Femur (tissue), 1 donor: ENCODE measurements around the gene PTGES3L.

Experiments
- DNase-seq: peaks from one replicate; pipeline ENCODE4 v3.0.0-alpha.2; 2017

The PTGES3L gene

GRCh38 chr17:42979511-42980273 is at the start of gene PTGES3L:
PTGES3L (minus strand) TSS chr17:42980080; CDS start chr17:42980053, 27 bp downstream.
- DNase-seq, result peak; percentile 77

GRCh38 chr17:43028221-43028861 is 48.5 kb upstream of the PTGES3L start:
- no peak for DNase-seq

GRCh38 chr17:43027091-43028032 is 47.5 kb upstream of the PTGES3L start:
- DNase-seq, result no peak

DNA sequence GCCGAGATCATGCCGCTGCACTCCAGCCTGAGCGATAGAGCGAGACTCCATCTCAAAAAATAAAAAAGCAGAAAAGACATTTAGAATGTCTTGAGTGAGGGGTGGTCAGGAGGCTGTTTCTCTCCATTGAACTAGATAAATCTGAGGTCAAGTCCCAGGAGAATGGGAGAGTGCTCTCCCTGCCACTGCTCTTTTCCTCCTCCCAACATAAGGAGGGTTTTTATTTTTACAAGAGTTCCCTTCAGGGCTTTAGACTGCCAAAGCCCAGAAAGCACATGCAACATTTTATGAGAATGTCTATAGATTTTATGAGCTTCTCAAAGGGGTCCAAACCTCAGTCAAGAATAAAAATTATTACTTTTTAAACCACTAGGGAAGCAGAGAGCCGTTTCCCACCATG is 46.7 kb upstream of the PTGES3L start:
- DNase-seq, result no peak

DNA sequence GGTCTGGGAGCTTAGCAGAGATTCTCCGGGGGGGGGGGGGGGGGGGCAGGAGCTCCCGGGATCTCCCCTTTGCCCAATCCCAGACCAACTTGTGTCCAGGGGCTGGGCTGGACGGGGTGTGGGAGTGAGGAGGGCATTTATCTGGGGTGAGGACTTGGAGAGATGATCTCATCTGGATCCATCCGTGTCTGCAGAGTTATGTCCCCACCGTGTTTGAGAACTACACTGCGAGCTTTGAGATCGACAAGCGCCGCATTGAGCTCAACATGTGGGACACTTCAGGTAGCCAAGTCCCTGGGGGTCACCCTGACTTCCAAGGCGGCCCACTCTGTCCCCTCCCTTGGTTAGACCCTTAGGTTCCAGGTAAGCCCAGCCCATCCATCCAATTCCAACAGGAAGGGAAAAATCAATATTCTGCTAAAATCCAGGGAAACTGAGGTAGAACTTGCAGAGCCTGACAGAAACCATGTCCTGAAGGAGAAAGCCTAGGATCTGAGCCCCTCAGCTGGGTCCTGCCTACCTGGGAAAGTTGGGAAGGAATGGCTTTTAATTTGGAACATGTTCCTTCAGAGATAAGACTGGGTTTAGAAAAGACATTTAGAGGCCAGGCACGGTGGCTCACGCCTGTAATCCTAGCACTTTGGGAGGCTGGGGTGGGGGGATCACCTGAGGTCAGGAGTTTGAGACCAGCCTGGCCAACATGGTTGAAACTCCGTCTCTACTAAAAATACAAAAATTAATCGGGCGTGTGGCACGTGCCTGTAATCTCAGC is 46.1 kb upstream of the PTGES3L start:
- no peak for DNase-seq

DNA sequence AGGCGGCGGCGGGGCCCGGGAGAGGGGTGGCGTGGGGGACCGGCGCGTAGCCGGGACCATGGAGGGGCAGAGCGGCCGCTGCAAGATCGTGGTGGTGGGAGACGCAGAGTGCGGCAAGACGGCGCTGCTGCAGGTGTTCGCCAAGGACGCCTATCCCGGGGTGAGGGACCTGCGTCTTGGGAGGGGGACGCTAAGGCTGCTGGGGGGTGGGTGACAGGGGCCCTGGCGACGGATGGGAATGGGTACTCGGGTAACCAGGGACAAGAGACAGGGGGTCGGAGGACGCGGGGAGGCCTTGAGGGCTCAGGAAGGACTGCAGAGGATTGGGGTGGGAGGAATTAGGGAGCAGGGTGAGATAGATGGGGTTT is 45.4 kb upstream of the PTGES3L start:
- no peak for DNase-seq

- peak; percentile 96 for DNase-seq
Measured at GRCh38 chr17:43024407-43025289, 44.8 kb upstream of the PTGES3L start, which contains the start of gene RND2. RND2 (plus strand) TSS chr17:43025231; CDS start chr17:43025348, 117 bp downstream.

GRCh38 chr17:43021741-43022512 is 42.0 kb upstream of the PTGES3L start, which contains the start of gene VAT1:
VAT1 (minus strand) TSS chr17:43022385; CDS start chr17:43022322, 63 bp downstream.
- DNase-seq, result peak; percentile 87

DNA sequence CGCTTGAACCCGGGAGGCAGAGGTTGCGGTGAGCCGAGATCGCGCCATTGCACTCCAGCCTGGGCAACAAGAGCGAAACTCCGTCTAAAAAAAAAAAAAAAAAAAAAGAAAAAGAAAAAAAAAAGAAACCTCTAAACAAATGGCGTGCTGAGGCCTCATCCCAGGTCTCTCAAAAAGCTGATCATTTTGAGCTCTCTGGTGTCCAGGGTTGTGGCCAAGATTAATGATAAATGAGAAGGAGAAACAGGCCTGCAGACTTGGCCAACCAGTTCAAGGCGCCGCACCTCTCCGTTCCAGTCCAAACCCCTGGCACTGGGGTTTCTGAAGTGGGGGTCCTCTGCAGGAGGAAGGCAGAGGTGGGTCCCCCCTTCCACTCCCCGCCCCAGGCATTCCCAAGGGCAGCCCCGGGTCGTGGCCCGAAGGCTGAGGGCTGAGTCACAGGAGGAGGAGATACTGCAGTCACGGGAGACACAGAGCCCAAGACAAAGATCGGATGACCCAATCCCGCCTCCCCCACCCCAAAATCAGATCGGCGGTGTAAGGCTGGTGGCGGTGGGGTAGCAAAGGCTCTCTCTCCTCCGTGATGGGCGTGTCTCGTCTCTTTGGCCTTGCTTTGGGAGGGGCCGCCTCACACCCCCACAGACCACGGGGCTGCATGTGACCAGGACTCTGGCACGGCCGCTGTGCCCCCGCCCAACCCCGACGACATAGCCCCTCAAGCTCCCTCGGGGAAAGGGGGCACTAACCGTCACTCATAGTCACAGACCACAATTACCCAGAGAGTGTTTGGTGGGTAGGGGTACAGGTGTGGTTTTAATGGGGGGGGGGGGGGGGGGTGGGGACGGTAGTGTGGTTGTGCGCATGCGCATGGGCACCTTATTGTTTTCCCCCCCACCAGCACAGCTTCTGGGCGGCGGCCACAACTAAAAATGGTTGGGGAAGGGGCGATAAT is 41.2 kb upstream of the PTGES3L start:
- peak; percentile 80 for DNase-seq

GRCh38 chr17:43020030-43020621 is 40.2 kb upstream of the PTGES3L start:
- peak; percentile 56 for DNase-seq

- no peak for DNase-seq
Measured at GRCh38 chr17:43019418-43019817, 39.5 kb upstream of the PTGES3L start.

GRCh38 chr17:43018932-43019331 is 39.1 kb upstream of the PTGES3L start:
- no peak for DNase-seq

DNA sequence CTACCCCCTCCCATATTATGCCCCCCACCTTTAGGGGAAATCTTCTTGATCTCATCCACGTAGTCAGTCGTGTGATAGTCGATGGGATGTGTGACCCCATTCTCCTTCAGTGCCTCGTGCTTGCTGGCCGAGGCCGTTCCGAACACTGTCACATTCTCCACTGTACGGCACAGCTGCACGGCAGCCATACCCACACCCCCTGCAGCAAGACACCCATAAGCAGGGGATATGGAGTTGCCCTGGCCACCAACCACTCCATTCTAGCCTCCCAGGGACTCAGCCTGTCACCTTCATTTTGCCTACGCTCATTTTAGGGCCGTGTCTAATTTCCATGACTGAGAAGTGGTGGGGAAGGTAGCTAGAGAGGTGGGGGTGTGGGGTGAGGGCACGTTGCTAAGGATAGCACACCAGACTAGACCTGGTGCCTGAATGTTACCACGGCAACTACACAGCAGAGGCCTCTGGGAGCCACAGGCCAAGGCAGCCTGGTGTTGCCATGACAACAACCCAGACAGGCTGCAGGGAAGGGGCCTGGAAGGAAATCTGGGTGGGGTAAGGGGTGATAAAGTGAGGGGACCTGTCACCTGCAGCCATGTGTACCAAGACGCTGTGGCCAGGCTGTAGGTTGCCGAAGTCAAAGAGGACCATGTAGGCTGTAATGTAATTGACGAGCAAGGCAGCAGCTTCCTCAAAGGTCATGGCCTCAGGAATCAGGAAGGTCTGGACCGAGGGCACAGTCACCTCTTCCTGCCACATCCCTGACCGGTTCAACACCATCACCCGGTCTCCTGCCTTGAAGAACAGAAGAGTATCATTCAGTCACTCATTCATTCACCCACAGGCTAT is 38.4 kb upstream of the PTGES3L start:
- no peak for DNase-seq

DNA sequence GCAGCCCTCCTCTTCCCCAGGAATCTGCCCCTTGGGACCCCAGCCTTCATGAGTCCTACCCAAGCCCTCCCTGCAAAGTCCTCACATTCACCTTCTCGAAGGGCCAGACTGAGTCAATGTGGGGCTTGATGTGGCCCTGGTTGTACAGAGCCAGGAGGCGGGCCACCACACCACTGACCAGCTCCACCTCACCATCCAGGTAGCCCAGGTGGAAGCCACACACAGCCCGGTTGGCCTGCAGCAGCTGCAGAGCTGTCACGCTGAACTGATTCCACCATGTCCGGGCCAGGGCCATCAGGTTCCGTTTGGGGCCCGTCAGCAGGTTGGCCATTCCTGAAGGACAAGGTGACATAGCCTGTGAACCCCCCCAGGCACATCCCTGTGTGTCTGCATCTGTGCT is 36.3 kb upstream of the PTGES3L start:
- DNase-seq, result no peak

DNA sequence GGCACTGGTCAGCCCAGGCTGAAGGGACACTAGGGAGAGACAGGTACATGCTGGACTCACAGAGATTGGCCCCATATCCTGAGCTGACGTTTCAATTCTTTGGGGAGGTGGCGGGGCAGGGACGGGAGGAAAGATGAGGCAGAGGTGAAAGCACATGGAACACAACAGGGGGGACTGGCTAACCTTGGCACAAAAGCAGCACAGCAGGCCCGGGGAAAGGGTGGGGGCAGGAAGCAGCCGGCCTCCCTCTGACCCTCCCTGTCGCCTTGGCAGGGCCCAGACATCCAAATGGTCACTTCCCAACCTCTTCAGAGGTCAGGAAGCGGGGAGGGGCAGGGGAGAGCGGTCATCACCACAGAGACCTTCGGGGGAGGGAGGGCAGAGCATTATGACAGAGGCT is 35.7 kb upstream of the PTGES3L start:
- no peak for DNase-seq

- no peak for DNase-seq
Measured at GRCh38 chr17:43014649-43015542, 35.0 kb upstream of the PTGES3L start.
